Measurements from ENCODE around the gene NBEA. TPM values are rescaled to one million over a fixed set of nuclear protein-coding genes. Genes with fewer than 3 reads are reported as not detected.

Gene NBEA
- total RNA-seq: 10 to 100 TPM in 1 of 3 donors, 1 to 10 TPM in 2; 3.5 to 27.2 (median 5.2) TPM
- long read RNA-seq, donor 1, partial matches to known transcripts: 2 of 4 reads
- long read RNA-seq, donor 1, other reads (novel, unspliced or antisense): 2 of 4 reads
- long read RNA-seq, donor 2: 0 reads

GRCh38 chr13:34941835-34942731, at the start of gene NBEA:
TSS of gene NBEA (plus strand) at chr13:34942270. CDS start at chr13:34942821, 551 bp downstream.
- TF ChIP-seq CTCF (IDR thresholded peaks at IDR 0.05): no peak
- peak within 1 kb of the TSS; percentile 67 for H3K4me3 ChIP-seq
- peak; percentile 85 for ATAC-seq
- intact Hi-C loops (cut with DNase I, micrococcal nuclease): no loop called here
- no peaks in the 10 kb centered on the region for H3K9me3 ChIP-seq
- no peaks in the 10 kb centered on the region for H3K36me3 ChIP-seq (ENCODE audit: low read depth)
- DNase-seq: peak; percentile 75 to 87 (median 83)
- no peaks in the 10 kb centered on the region for H3K4me1 ChIP-seq (ENCODE audit: low read depth)

GRCh38 chr13:34894756-34895155, 47.3 kb upstream of the NBEA start:
- H3K4me3 ChIP-seq: no peak overlapping the region
- no peaks in the 10 kb centered on the region for H3K36me3 ChIP-seq (ENCODE audit: low read depth)
- no peak for TF ChIP-seq CTCF (IDR thresholded peaks at IDR 0.05)
- intact Hi-C loops (cut with DNase I, micrococcal nuclease): no loop called here
- no peaks in the 10 kb centered on the region for H3K4me1 ChIP-seq (ENCODE audit: low read depth)
- ATAC-seq: no peak
- no peaks in the 10 kb centered on the region for H3K9me3 ChIP-seq
- DNase-seq: no peak

GRCh38 chr13:34897220-34897619, 44.9 kb upstream of the NBEA start:
- DNase-seq: no peak
- no peaks in the 10 kb centered on the region for H3K4me1 ChIP-seq (ENCODE audit: low read depth)
- H3K36me3 ChIP-seq (ENCODE audit: low read depth): no peaks in the 10 kb centered on the region
- ATAC-seq: no peak
- H3K4me3 ChIP-seq: no peak overlapping the region
- intact Hi-C loops (cut with DNase I, micrococcal nuclease): no loop called here
- no peaks in the 10 kb centered on the region for H3K9me3 ChIP-seq
- TF ChIP-seq CTCF (IDR thresholded peaks at IDR 0.05): no peak

GRCh38 chr13:34899888-34900287, 42.2 kb upstream of the NBEA start:
- no peaks in the 10 kb centered on the region for H3K36me3 ChIP-seq (ENCODE audit: low read depth)
- ATAC-seq (no peak), DNase-seq (no peak)
- H3K4me3 ChIP-seq: no peak overlapping the region
- intact Hi-C loops (cut with DNase I, micrococcal nuclease): no loop called here
- no peaks in the 10 kb centered on the region for H3K4me1 ChIP-seq (ENCODE audit: low read depth)
- TF ChIP-seq CTCF (IDR thresholded peaks at IDR 0.05): no peak
- no peaks in the 10 kb centered on the region for H3K9me3 ChIP-seq

GRCh38 chr13:34900288-34900739, 41.8 kb upstream of the NBEA start:
- Histone ChIP-seq H3K36me3 (ENCODE audit: low read depth) (no peaks in the 10 kb centered on the region), H3K4me1 (ENCODE audit: low read depth) (no peaks in the 10 kb centered on the region), H3K9me3 (no peaks in the 10 kb centered on the region), H3K4me3 (no peak overlapping the region)
- intact Hi-C loops (cut with DNase I, micrococcal nuclease): no loop called here
- no peak for TF ChIP-seq CTCF (IDR thresholded peaks at IDR 0.05)
- no peak for ATAC-seq
- no peak for DNase-seq
